Measurements from ENCODE around the gene SLC6A8.

The SLC6A8 gene

DNA sequence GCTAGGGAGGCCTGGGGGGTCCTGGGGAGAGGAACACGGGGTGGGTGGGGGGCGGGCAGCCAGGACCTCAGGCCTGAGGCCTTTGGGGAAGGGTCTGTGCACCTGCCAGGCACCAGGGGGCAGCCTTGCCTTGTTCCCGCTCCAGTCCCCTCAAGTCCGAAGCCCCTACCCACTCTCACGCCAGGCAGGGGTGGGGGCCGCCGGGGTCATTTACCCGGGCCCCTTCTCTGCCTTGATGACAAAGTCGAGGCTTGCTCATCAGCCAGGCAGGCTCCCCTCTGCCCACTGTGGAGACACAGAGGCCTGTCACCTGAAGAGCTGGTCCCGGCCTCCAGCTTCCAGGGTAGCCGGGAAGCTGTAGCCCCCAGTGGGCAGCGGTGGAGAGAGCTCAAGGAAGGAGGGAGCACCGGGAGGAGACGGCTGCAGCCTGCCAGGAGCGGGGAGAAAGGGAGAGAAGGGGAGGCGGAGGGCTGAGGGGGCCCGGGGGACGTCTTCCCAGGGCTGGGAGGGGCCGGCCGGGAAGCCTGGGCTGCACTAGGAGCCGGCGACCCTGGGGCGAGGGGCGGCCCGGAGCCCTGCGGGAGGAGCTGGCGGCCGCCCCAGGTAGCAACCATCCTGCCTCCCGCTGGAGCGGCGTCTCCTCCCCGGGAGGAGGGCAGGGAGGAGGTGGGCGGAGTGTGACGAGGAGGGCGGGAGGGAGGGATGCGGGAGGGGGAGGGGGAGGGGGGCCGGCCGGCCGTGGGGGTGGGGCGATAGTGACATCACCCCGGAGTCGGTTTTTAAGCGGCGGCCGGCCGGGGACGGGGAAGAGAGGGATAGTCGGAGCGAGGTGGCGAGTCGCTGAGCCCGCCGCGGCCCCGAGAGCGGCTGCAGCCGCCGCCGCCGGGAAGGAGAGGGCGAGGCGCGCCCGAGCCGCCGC is at the start of gene SLC6A8:
TSS of gene SLC6A8 (plus strand) at position 806 of the 919 bp plus-strand sequence. CDS start 649 bp downstream, outside the sequence.
- peak; percentile 76 for DNase-seq (ENCODE audit: low spot score)

- no peak for DNase-seq (ENCODE audit: low spot score)
Measured at GRCh38 chrX:153638041-153638371, 49.7 kb upstream of the SLC6A8 start.

- no peak for DNase-seq (ENCODE audit: low spot score)
Measured at GRCh38 chrX:153638436-153639176, 49.1 kb upstream of the SLC6A8 start.

DNA sequence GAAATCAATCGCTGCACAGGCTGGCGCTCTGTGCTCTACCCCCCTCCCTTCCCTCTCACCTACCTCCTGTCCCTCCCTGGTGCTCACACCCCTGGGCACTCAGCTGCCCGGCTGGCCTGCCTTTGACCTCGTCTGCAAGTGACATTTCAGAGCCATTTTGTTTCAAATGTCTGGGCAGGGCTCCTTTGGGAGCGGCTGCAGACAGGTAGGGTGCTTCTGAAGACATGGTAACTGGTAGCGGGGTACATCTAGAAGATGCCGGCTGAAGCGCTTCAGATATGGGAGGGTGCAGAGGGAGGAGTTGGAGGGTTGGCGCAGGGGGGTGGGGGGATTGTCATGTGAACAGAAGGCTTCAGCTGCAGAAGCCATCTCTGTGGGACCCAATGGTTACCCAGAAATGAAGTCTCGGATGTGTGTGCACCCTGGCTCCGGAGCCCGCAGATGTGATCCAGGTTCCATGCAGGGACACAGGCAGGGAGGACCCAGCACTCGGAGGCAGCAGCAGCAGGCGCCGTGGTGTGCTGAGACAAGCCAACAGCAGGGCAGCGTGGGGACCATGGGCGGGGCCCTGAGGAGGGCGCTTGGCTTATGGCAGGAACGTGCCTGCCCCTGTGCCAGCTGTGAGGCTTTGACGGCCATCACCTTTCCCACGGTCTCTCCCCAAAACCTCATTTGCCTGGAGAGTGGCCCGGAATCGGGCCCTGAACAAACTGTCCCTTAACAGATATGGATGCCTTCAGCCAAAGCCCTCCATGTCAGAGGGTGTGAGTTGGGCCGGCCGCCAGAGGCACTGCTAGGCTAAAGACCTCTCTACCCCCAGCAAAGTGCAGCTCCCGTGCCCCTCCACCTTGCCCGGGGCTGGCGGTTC is 48.3 kb upstream of the SLC6A8 start:
- DNase-seq (ENCODE audit: low spot score), result no peak

DNA sequence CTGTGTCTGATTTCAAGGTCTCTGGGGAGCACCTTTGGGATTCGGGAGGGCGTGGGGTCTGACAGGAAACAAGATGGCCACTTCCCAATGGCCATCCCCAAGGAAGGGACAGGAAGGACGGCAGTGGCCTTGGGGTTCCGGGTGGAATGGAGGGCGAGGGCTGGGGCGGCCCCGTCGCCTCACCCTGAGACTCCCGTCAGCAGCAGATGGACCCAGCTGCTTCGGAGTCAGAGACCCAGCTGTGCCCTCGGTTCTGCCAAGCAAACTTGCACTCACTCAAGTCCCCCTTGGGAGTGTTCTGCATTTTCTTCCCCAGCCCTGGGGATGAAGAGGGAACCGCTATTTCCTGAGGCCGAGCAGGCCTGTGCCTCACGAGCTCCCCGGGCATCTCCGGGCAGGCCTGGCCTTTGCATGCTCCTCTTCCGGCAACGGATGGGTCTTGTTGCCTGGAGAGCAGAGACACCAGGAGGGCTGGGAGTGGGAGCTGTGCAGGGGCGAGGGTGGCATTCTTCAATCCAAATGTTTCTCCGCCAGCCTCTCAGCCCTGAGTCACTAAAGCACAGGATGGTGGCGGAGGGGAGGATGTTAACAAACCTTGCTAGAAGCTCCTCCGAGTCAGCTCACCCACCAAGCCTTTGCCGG is 47.6 kb upstream of the SLC6A8 start:
- DNase-seq (ENCODE audit: low spot score), result no peak

DNA sequence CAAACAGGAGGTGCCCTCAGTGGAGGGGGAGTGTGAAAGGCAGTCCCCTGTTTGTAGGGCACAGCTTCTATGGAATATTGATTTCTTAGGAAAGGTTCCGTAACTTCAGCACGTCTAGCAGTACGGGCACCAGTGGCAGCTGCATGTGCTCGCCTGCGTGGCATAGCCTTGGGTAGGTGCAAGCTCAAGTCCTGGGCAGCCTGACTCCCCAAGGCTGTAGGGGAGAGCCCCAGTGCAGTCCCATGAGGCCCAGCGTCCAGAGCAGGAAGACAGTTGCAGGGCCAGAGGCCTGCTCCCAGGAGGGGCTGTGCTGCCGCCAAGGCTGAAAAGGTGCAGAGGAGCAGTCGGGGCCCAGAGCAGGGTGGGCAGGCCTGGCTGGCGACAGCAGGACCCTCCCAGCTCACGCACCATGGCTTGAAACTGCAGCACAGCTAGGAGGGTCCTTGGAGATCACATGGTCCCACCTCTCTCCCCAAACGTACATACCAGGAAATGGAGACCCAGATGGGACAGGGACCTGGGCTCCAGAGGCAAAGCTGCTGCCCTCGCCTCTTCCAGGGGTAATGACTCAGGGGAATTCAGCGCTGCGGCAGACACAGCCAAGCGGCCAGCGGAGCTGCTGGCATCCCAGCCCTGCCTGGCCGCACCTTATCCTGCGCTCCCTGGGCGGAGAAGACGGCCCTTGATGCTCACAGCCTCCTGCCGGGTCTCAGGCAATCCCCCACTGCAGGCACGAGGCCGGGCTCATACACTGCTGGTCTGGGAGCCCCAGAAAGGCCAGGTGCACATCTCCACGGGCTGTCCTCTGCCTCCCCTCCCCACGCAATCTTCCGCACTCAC is 46.8 kb upstream of the SLC6A8 start:
- no peak for DNase-seq (ENCODE audit: low spot score)

GRCh38 chrX:153641627-153642026 is 46.1 kb upstream of the SLC6A8 start:
- no peak for DNase-seq (ENCODE audit: low spot score)

GRCh38 chrX:153642051-153642654 is 45.6 kb upstream of the SLC6A8 start:
- DNase-seq (ENCODE audit: low spot score), result no peak

- DNase-seq (ENCODE audit: low spot score), result no peak
Measured at GRCh38 chrX:153642655-153643430, 44.9 kb upstream of the SLC6A8 start.

DNA sequence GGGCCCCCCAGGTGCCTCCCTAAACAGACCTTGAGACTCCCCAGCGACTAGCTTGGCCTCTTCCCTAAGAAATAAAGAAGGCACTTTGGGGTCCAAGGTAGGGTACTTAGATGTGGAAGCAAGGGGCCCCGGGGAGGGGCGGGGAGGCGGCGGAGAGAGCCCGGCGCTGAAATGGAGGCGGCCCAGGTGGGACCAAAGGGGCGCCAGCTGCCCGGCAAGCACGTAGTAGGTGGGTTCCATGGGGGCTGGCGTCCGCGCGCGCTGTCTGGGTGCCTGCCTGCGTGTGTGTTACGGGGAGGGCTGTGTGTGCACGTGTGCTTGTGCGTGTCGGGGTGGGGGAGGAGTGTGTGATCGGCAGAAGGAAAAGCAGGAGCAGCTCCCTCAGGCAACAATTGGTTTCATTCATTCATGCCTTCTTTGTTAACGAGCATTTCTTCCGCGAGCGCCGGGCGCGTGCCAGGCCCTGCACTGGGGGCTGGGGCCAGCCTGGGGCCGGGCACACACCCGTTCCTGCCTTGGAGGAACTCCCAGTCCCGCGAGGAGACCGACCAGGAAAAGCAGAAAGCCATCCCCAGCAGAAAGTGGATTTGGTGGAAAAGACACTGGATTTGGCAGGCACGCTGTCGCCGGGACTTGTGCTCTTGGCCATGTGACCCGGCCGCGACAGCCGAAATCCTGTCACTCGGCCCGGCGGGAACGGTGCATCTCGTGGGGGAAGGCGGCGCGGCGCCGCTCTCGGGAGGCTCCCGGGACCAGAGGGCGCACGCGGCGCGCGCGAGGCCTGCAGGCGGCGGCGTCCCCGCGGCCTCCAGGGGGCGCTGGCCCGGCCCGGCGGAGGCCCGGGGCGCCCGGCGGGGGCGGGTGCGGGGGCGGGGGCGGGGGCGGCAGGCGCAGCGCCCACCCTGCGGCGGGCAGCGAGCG is 44.0 kb upstream of the SLC6A8 start:
- DNase-seq (ENCODE audit: low spot score), result peak; percentile 6

DNA sequence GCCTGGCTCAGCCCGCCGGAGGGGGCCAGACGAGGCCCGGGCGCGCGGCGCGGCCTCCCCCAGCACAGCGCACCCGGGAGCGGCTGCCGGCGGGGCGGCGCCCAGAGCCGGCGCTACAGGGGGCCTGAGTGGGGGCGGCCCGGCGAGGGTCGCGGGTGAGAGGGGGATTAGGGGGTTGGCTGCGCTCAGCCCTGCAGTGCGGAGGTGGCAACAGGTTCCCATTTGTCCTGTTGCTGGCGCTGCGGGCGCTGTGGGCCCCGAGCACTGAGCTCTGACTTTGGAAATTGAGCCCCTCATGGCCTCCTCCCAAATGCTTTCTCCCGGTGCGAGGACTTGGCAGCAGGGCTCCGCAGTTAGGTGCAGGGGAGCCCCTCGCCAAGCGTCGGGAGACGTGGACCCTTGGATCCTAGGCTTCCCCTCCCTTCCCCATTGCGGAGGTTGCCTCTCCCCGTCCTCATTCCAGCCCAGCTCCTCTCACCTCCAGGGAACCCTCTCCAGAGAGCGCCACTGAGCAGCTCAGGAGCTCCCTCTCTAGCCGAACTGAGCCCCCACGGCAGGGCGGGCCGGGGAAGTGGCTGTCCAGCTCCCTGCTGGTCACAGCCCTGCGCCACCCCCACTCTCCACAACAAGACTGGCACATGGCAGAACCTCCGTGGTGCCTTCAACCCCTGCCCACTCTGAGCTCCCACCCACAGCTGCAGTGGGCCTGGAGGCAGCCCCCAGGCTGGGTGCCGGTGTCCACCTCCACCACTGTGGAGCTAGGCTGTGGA is 43.2 kb upstream of the SLC6A8 start:
- DNase-seq (ENCODE audit: low spot score), result no peak

DNA sequence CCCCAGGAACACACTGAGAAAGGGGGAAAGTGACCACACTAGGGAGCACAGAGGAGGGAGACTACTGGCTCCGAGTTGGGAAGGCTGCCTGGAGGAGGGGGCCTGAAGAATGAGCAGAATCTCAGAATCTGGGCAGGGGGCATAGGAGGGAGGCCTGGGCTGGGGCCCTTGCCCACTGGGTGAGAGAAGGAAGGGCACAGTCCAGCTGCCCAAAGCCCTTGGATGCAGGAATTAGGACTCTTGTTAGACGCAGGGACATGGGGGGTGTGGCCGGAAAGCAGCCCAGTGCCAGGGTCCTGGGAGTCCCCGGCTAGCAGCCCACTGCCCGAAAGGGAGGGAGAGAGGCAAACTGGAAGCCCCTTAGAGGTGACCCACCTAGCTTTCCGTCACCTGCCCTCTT is 42.6 kb upstream of the SLC6A8 start:
- DNase-seq (ENCODE audit: low spot score), result no peak

GRCh38 chrX:153645921-153646488 is 41.7 kb upstream of the SLC6A8 start:
- no peak for DNase-seq (ENCODE audit: low spot score)

DNA sequence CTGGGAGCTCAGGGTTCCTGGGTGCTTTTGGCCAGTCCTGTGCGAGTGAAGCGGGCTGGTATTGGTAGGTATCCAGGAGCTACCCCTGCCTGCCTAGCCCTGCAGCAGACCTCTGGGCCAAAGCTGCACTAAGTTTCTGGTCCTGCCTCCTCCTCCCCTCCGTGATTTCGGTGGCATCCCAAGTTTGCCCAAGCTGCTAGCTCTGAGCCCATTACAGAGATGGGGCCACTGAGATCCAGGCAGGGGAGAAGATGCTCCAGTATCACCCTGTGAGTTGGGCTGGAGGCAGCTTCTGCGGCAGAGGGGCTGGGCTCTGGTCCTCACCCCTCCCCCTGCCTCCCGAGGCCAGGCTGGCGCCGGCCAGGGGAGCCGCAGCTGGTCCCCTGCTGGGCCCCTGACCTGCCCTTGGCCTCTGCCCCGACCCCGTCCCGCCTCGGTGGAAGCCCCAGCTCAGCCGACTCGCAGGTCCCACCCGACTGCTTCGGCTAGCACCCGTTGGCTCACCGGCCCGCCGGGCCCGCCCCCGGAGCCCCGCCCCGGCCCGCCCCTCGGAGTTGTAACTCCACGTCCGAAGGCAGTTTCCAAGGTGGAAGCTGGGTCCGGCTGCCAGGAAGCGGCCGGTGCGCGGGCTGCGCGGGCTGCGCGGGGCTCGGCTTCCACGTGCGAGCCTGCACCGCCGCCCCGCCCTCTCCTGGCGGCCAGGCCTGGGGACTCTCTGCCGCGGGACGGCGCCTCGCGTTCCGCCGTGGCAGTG is 40.9 kb upstream of the SLC6A8 start, which contains the start of gene DUSP9:
TSS of gene DUSP9 (plus strand) at position 584 of the 754 bp plus-strand sequence. CDS start 751 bp downstream, outside the sequence.
- no peak for DNase-seq (ENCODE audit: low spot score)

DNA sequence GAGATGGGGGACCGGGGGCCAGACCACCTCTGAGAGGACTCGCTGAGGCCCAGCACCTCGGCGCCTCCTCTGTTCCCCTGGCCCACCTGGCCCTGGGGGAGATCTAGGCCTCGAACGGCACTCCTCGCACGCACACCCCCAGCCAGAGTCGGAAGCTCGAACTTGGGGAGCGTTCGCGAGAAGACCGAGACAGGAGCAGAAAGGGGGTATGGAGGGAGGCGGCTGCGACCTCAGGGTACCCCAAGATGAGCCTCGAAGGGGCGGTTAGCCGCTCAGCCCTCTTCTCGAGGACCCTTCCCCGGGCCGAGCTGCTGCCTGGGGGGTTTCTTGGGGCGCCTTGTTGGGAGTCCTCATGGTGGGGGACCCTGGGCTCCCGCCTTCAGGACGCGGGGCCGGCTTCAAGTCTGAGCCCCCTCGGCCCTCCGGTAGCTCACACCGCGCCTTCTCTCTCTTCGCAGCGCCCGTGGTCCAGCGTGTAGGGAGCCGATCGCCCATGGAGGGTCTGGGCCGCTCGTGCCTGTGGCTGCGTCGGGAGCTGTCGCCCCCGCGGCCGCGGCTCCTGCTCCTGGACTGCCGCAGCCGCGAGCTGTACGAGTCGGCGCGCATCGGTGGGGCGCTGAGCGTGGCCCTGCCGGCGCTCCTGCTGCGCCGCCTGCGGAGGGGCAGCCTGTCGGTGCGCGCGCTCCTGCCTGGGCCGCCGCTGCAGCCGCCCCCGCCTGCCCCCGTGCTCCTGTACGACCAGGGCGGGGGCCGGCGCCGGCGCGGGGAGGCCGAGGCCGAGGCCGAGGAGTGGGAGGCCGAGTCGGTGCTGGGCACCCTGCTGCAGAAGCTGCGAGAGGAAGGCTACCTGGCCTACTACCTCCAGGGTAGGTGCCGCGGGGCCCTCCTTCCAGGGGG is 40.0 kb upstream of the SLC6A8 start:
- no peak for DNase-seq (ENCODE audit: low spot score)
